ENCODE data around the gene SUFU.
"Not testable (repeated sequence)": the region's sequence is repeated elsewhere in the genome, so short reads cannot be mapped to it uniquely, and the experiment has no call there.

SUFU gene

GRCh38 chr10:102503264-102504178 is at the start of gene SUFU:
Gene SUFU, plus strand, starts transcription at chr10:102503972. Its CDS starts 181 bp downstream, at chr10:102504153.
- Mint-ChIP-seq H3K4me1 (peaks cover 39% of the 10 kb centered on the region), H3K36me3 (ENCODE audit: low read depth) (peaks cover 16% of the 10 kb centered on the region), H3K4me3 (no peak within 1 kb of the TSS), H3K27ac (peak within 1 kb of the TSS in 2 of 3 experiments; percentile 79 to 94), H3K27me3 (ENCODE audit: low read depth) (no peaks in the 10 kb centered on the region), H3K9me3 (no peaks in the 10 kb centered on the region)
- TF ChIP-seq CTCF (IDR thresholded peaks at IDR 0.05; ENCODE audit: unreplicated experiment in 3 of 3) = peak; percentile 83 to 94 (median 93)

DNA sequence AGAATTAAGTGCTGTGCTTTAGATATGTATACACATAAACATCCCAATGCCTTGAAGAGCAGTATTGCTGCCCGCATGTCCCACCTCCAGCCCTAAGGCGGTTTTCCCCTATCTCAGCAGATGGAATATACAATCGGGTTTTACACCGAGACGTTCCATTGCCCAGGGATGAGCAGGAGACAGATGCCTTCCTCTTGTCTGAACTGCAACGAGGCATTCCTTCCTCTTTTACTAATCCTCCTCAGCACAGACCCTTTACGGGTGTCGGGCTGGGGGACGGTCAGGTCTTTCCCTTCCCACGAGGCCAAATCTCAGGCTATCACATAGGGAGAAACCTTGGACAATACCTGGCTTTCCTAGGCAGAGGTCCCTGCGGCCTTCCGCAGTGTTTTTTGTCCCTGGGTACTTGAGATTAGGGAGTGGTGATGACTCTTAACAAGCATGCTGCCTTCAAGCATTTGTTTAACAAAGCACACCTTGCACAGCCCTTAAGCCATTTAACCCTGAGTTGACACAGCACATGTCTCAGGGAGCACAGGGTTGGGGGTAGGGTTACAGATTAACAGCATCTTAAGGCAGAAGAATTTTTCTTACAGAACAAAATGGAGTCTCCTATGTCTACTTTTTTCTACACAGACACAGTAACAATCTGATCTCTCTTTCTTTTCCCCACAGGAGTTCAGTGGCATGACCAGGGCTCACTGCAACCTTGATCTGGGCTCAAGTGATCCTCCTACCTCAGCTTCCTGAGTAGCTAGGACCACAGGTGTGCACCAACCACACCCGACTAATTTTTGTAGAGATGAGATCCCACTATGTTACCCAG is 48.9 kb upstream of the SUFU start:
- not testable (repeated sequence) for H3K9me3 Mint-ChIP-seq; H3K36me3 Mint-ChIP-seq (ENCODE audit: low read depth); H3K4me1 Mint-ChIP-seq; H3K27me3 Mint-ChIP-seq (ENCODE audit: low read depth)
- Mint-ChIP-seq H3K4me3 (peak overlapping the region; percentile 14 to 49 (median 26)), H3K27ac (peak overlapping the region in 1 of 3 experiments; percentile 77)

DNA sequence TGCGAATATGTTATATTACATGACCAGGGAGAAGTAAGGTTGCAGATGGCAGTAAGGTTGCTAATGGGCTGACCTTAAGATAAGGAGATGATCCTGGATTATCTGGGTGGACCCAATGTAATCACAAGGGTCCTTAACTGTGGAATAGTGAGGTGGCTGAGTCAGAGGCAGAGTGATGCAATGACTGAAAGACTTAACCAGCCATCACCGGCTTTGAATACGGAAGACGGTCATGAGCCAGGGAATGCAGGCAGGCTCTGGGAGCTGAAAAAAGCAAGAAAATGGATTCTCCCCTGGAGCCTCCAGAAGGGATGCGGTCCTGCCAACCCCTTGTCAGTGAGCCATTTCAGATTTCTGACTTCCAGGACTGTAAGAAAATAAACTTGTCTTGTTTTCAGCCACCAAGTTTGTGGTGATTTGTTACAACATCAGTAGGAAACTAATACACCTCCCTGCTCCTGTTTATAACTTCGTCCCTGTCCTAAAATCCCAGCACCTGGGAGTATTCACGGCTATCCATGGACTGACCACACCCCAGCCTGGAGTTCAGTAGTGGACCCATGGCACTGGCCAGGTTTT is 47.8 kb upstream of the SUFU start:
- Mint-ChIP-seq H3K36me3 (ENCODE audit: low read depth) (peaks cover 5% of the 10 kb centered on the region), H3K27me3 (ENCODE audit: low read depth) (peaks cover 8% of the 10 kb centered on the region), H3K4me1 (peaks cover 4% of the 10 kb centered on the region), H3K27ac (no peak overlapping the region), H3K9me3 (no peaks in the 10 kb centered on the region), H3K4me3 (no peak overlapping the region)
- TF ChIP-seq CTCF (IDR thresholded peaks at IDR 0.05; ENCODE audit: unreplicated experiment in 3 of 3) = no peak

GRCh38 chr10:102457591-102458150 is 46.1 kb upstream of the SUFU start:
- Mint-ChIP-seq H3K36me3 (ENCODE audit: low read depth) (peaks cover 5% of the 10 kb centered on the region), H3K27me3 (ENCODE audit: low read depth) (peaks cover 22% of the 10 kb centered on the region), H3K4me1 (peaks cover 16% of the 10 kb centered on the region), H3K27ac (no peak overlapping the region), H3K9me3 (no peaks in the 10 kb centered on the region), H3K4me3 (no peak overlapping the region)
- no peak for TF ChIP-seq CTCF (IDR thresholded peaks at IDR 0.05; ENCODE audit: unreplicated experiment in 3 of 3)

- peaks cover 19% of the 10 kb centered on the region for H3K4me1 Mint-ChIP-seq
- H3K9me3 Mint-ChIP-seq = no peaks in the 10 kb centered on the region
- peak overlapping the region in 1 of 3 experiments; percentile 31 for H3K4me3 Mint-ChIP-seq
Observed at GRCh38 chr10:102458656-102459055, 45.1 kb upstream of the SUFU start.

More at GRCh38 chr10:102458656-102459055, 45.1 kb upstream of the SUFU start:
- no peak for TF ChIP-seq CTCF (IDR thresholded peaks at IDR 0.05; ENCODE audit: unreplicated experiment in 3 of 3)
- Mint-ChIP-seq H3K27ac (peak overlapping the region in 1 of 3 experiments; percentile 20), H3K27me3 (ENCODE audit: low read depth) (peaks cover 30% of the 10 kb centered on the region), H3K36me3 (ENCODE audit: low read depth) (no peaks in the 10 kb centered on the region)

All from nephron (organoid).